IMR-90 (cell line): ENCODE measurements around the gene TUBG2. TPM values are rescaled to one million over a fixed set of nuclear protein-coding genes. Genes with fewer than 3 reads are reported as not detected.

ENCODE experiments used
- ATAC-seq: fragments of 200-7000 bp; cut with Tn5 transposase; 2 replicates; pipeline ENCODE4 v1.9.1; 2020; ENCODE audit warnings: low read depth, mild to moderate bottlenecking, moderate library complexity
- BruUV-seq: library from RNA; stranded (reverse); fragments of 400-500 nt; replicated peaks from 2 replicates; lab custom pipeline; 2021; lab: Mats Ljungman, UMichigan
- CTCF ChIA-PET: fragments of 300-600 bp; formaldehyde crosslinking; extraction: SDS; loops from one replicate; lab custom pipeline; 2021; ENCODE audit warnings: antibody characterized with exemption; lab: Yijun Ruan, JAX
- POLR2A ChIA-PET: fragments of 300-600 bp; sonication (Branson Sonifier 250); formaldehyde crosslinking; loops from one replicate; lab custom pipeline; 2022; ENCODE audit warnings: antibody characterized with exemption; ENCODE audit not compliant: unreplicated experiment; lab: Charles Lee
- DNase-seq: peaks from one replicate; pipeline ENCODE4 v3.0.0; 2013
- H2AFZ ChIP-seq: replicated peaks from 2 replicates; pipeline ENCODE3; 2013; ENCODE audit warnings: low read length, mild to moderate bottlenecking; ENCODE audit not compliant: poor library complexity
- H2AK5ac ChIP-seq: 2 replicates; pipeline ENCODE4 v1.6.1; 2013; ENCODE audit warnings: low read depth, low read length, inconsistent platforms
- H2AK9ac ChIP-seq: replicated peaks from 2 replicates; pipeline ENCODE3; 2013; ENCODE audit warnings: mild to moderate bottlenecking, low read depth, low read length, moderate library complexity; ENCODE audit not compliant: poor library complexity
- H2BK120ac ChIP-seq: 2 replicates; pipeline ENCODE4 v1.6.1; 2013; ENCODE audit warnings: low read depth, low read length, inconsistent platforms
- H2BK15ac ChIP-seq: 3 replicates; pipeline ENCODE4 v1.6.1; 2013; ENCODE audit warnings: low read depth, low read length, inconsistent platforms
- H2BK20ac ChIP-seq: 2 replicates; pipeline ENCODE4 v1.6.1; 2013; ENCODE audit warnings: low read depth, mild to moderate bottlenecking, inconsistent platforms, low read length, moderate library complexity
- H2BK5ac ChIP-seq: 2 replicates; pipeline ENCODE4 v1.6.1; 2013; ENCODE audit warnings: mild to moderate bottlenecking, low read depth, low read length, inconsistent platforms; ENCODE audit not compliant: poor library complexity, severe bottlenecking
- H3K14ac ChIP-seq: replicated peaks from 2 replicates; pipeline ENCODE4 v1.6.1; 2013; ENCODE audit warnings: low read depth, low read length, inconsistent platforms
- H3K18ac ChIP-seq: 2 replicates; pipeline ENCODE4 v1.6.1; 2013; ENCODE audit warnings: low read depth, low read length, control low read depth
- H3K23ac ChIP-seq: 2 replicates; pipeline ENCODE4 v1.6.1; 2013; ENCODE audit warnings: low read depth, low read length, inconsistent platforms
- H3K27ac ChIP-seq: 2 replicates; pipeline ENCODE4 v1.5.1; 2013; ENCODE audit warnings: mild to moderate bottlenecking, control low read depth, low read length; ENCODE audit not compliant: insufficient read depth
- H3K27me3 ChIP-seq: 2 replicates; pipeline ENCODE4 v1.6.1; 2013; ENCODE audit warnings: low read length; ENCODE audit not compliant: control insufficient read depth, insufficient read depth
- H3K36me3 ChIP-seq: 2 replicates; pipeline ENCODE4 v1.6.1; 2013; ENCODE audit warnings: low read length, mixed read lengths; ENCODE audit not compliant: control insufficient read depth, insufficient read depth
- H3K4ac ChIP-seq: 2 replicates; pipeline ENCODE4 v1.6.1; 2013; ENCODE audit warnings: low read depth, low read length, inconsistent platforms
- H3K4me1 ChIP-seq: 2 replicates; pipeline ENCODE4 v1.6.1; 2013; ENCODE audit warnings: low read length, mixed read lengths; ENCODE audit not compliant: control insufficient read depth, insufficient read depth
- H3K4me2 ChIP-seq: 2 replicates; pipeline ENCODE4 v1.6.1; 2013; ENCODE audit warnings: low read depth, mild to moderate bottlenecking, control low read depth, low read length, moderate library complexity
- H3K4me3 ChIP-seq: 2 replicates; pipeline ENCODE4 v1.5.1; 2013; ENCODE audit warnings: low read depth, mild to moderate bottlenecking, control low read depth, low read length, moderate library complexity; ENCODE audit not compliant: insufficient read depth
- H3K56ac ChIP-seq: 2 replicates; pipeline ENCODE4 v1.6.1; 2013; ENCODE audit warnings: low read length, inconsistent platforms; ENCODE audit not compliant: insufficient read depth; ENCODE audit errors: extremely low read depth
- H3K79me1 ChIP-seq, 2 experiments: 2 replicates each; pipeline ENCODE4 v1.6.1; 2013; ENCODE audit warnings: low read length in 2 of 2, inconsistent platforms in 1 of 2, low read depth in 1 of 2
- H3K9ac ChIP-seq: 2 replicates; pipeline ENCODE4 v1.6.1; 2013; ENCODE audit warnings: low read depth, low read length, control low read depth
- H3K9me1 ChIP-seq: 2 replicates; pipeline ENCODE4 v1.6.1; 2013; ENCODE audit warnings: low read length, inconsistent platforms; ENCODE audit not compliant: insufficient read depth
- H3K9me3 ChIP-seq: 2 replicates; pipeline ENCODE4 v1.6.1; 2013; ENCODE audit warnings: low read length; ENCODE audit not compliant: control insufficient read depth, insufficient read depth
- H4K20me1 ChIP-seq: 2 replicates; pipeline ENCODE4 v1.6.1; 2013; ENCODE audit warnings: low read length, inconsistent platforms; ENCODE audit not compliant: insufficient read depth
- H4K5ac ChIP-seq: 2 replicates; pipeline ENCODE4 v1.6.1; 2013; ENCODE audit warnings: mild to moderate bottlenecking, low read depth, low read length, control low read depth
- H4K8ac ChIP-seq, 2 experiments: 2 replicates each; pipeline ENCODE4 v1.6.1; 2013; ENCODE audit warnings: low read depth in 2 of 2, low read length in 2 of 2, control low read depth in 1 of 2, inconsistent platforms in 1 of 2
- H4K91ac ChIP-seq: 2 replicates; pipeline ENCODE4 v1.6.1; 2013; ENCODE audit warnings: low read depth, low read length, inconsistent platforms; ENCODE audit not compliant: insufficient read depth
- BHLHE40 ChIP-seq: fragments of 150-350 bp; IDR thresholded peaks from 2 replicates; pipeline ENCODE4 v1.6.1; 2016; ENCODE audit warnings: mild to moderate bottlenecking, low read depth, low read length
- CEBPB ChIP-seq: IDR thresholded peaks from 2 replicates; pipeline ENCODE4 v1.6.1; 2012; ENCODE audit warnings: low read depth, low read length, improper control_type of control experiment
- CHD1 ChIP-seq: IDR thresholded peaks from 2 replicates; pipeline ENCODE4 v1.6.1; 2012; ENCODE audit warnings: low read depth, low read length, improper control_type of control experiment
- FOS ChIP-seq: fragments of 150-350 bp; IDR thresholded peaks from 2 replicates; pipeline ENCODE4 v1.6.1; 2016; ENCODE audit warnings: low read depth, low read length
- MAFK ChIP-seq: IDR thresholded peaks from 2 replicates; pipeline ENCODE4 v1.6.1; 2012; ENCODE audit warnings: low read depth, low read length, improper control_type of control experiment
- MAZ ChIP-seq: IDR thresholded peaks from 2 replicates; pipeline ENCODE4 v1.6.1; 2012; ENCODE audit warnings: low read depth, mild to moderate bottlenecking, low read length, improper control_type of control experiment, moderate library complexity, borderline replicate concordance
- MXI1 ChIP-seq: IDR thresholded peaks from 2 replicates; pipeline ENCODE4 v1.6.1; 2012; ENCODE audit warnings: low read depth, mild to moderate bottlenecking, low read length, moderate library complexity, borderline replicate concordance
- NFE2L2 ChIP-seq: fragments of 150-350 bp; IDR thresholded peaks from 2 replicates; pipeline ENCODE4 v1.6.1; 2016; ENCODE audit warnings: low read depth, mild to moderate bottlenecking, low read length
- POLR2A ChIP-seq: IDR thresholded peaks from 2 replicates; pipeline ENCODE4 v1.6.1; 2012; ENCODE audit warnings: mild to moderate bottlenecking, low read depth, low read length
- RAD21 ChIP-seq: IDR thresholded peaks from 2 replicates; pipeline ENCODE4 v1.6.1; 2012; ENCODE audit warnings: low read length, improper control_type of control experiment
- RCOR1 ChIP-seq: IDR thresholded peaks from 2 replicates; pipeline ENCODE4 v1.6.1; 2012; ENCODE audit warnings: mild to moderate bottlenecking, low read length, improper control_type of control experiment; ENCODE audit not compliant: insufficient replicate concordance
- RFX5 ChIP-seq: IDR thresholded peaks from 2 replicates; pipeline ENCODE4 v1.8.0; 2012; ENCODE audit warnings: low read depth, mild to moderate bottlenecking, low read length, moderate library complexity
- SMC3 ChIP-seq: fragments of 150-350 bp; IDR thresholded peaks from 2 replicates; pipeline ENCODE4 v1.6.1; 2016; ENCODE audit warnings: low read depth, mild to moderate bottlenecking, antibody characterized with exemption, low read length, moderate library complexity
- WGBS, 2 experiments: methylation state at CpG; one replicate each; pipeline versions ENCODE4 v1.1.5 to v1.1.7; 2013; ENCODE audit warnings: missing lambda C conversion rate in 2 of 2; ENCODE audit not compliant: insufficient read length in 1 of 2; ENCODE audit errors: extremely low coverage in 2 of 2; 5-methylcytosine and 5-hydroxymethylcytosine counted together
- dilution Hi-C: fragments of 300-500 bp; cut with HindIII; formaldehyde crosslinking; loops from one replicate; pipeline ENCODE4 v1.14.3; 2018; ENCODE audit warnings: low sequenced_read_pairs; ENCODE audit not compliant: unreplicated experiment
- in situ Hi-C: fragments of 300-500 bp; cut with MboI; formaldehyde crosslinking; loops from 3 replicates; pipeline ENCODE4 v1.14.3; 2019; ENCODE audit warnings: low sequenced_read_pairs, inconsistent platforms, mixed read lengths
- intact Hi-C: fragments of 100-400 bp; cut with micrococcal nuclease; formaldehyde crosslinking; loops from 2 replicates; pipeline ENCODE4 v1.10.0; 2022
- polyA plus RNA-seq, 3 experiments: library from polyadenylated mRNA; depleted of rRNA; stranded (reverse); fragments of >200 nt; gene quantifications; 2 replicates each; pipeline ENCODE4 v1.2.3, GENCODE V29; 2012; ENCODE audit warnings: low replicate concordance in 1 of 3
- total RNA-seq: library from RNA; depleted of rRNA; stranded (reverse); fragments of >200 nt; gene quantifications from 2 replicates; pipeline ENCODE4 v1.2.3, GENCODE V29; 2012
- TF ChIP-seq, protein P1 (sequence below): fragments of 150-350 bp; IDR thresholded peaks from 2 replicates; pipeline ENCODE4 v1.6.1; 2017; ENCODE audit warnings: mild to moderate bottlenecking, antibody characterized with exemption, low read length, low read depth
- TF ChIP-seq, protein P2 (sequence below): fragments of 150-350 bp; IDR thresholded peaks from 2 replicates; pipeline ENCODE4 v1.6.1; 2016; ENCODE audit warnings: low read depth, mild to moderate bottlenecking, low read length, moderate library complexity, borderline replicate concordance
- TF ChIP-seq, protein P3 (sequence below): conservative IDR thresholded peaks from 2 replicates; pipeline ENCODE4 v1.5.1; 2012; ENCODE audit warnings: mild to moderate bottlenecking, low read depth, low read length, improper control_type of control experiment

TUBG2 gene
- total and polyA plus RNA-seq, 2 of the 4 experiments (the other 2 are of a cell fraction), result 3.6 to 24.6 TPM

DNA sequence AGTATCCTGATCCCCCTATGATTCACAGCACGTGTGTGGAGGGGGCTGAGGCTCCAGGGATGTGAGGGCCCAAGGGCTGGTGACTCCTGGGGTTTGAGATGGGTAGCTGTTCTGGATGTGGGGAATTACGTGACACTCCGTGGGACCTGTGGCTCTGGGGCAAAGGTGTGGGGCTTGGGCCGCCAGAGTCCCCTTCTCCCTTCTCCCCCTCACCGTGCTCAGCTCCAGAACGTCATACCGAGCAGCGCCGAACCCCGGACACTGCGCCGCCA is 10.6 kb downstream of the TUBG2 start:
- peaks cover 21% of the 10 kb centered on the region for H3K4me1 ChIP-seq
- dilution Hi-C loops, result no loop called here
- no peak overlapping the region for H4K5ac ChIP-seq
- H2AK5ac ChIP-seq, result no peak overlapping the region
- no peaks in the 10 kb centered on the region for H3K27me3 ChIP-seq
- peaks cover 12% of the 10 kb centered on the region for H3K9me1 ChIP-seq
- no peak overlapping the region for H3K9ac ChIP-seq
- H3K36me3 ChIP-seq, result peaks cover 68% of the 10 kb centered on the region
- no TSS peak for BruUV-seq
- no peak overlapping the region for H2BK20ac ChIP-seq
- H2BK120ac ChIP-seq, result no peak overlapping the region
- ATAC-seq, result no peak
- TF ChIP-seq FOS (no peak), SMC3 (no peak), RCOR1 (no peak), CEBPB (no peak), MAZ (no peak), RFX5 (no peak), BHLHE40 (no peak), POLR2A (no peak), MXI1 (no peak), MAFK (no peak), NFE2L2 (no peak), RAD21 (no peak), CHD1 (no peak)
- TF ChIP-seq, protein P1, sequence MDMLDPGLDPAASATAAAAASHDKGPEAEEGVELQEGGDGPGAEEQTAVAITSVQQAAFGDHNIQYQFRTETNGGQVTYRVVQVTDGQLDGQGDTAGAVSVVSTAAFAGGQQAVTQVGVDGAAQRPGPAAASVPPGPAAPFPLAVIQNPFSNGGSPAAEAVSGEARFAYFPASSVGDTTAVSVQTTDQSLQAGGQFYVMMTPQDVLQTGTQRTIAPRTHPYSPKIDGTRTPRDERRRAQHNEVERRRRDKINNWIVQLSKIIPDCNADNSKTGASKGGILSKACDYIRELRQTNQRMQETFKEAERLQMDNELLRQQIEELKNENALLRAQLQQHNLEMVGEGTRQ, result no peak
- TF ChIP-seq, protein P2, sequence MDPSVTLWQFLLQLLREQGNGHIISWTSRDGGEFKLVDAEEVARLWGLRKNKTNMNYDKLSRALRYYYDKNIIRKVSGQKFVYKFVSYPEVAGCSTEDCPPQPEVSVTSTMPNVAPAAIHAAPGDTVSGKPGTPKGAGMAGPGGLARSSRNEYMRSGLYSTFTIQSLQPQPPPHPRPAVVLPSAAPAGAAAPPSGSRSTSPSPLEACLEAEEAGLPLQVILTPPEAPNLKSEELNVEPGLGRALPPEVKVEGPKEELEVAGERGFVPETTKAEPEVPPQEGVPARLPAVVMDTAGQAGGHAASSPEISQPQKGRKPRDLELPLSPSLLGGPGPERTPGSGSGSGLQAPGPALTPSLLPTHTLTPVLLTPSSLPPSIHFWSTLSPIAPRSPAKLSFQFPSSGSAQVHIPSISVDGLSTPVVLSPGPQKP, result no peak
- TF ChIP-seq, protein P3, sequence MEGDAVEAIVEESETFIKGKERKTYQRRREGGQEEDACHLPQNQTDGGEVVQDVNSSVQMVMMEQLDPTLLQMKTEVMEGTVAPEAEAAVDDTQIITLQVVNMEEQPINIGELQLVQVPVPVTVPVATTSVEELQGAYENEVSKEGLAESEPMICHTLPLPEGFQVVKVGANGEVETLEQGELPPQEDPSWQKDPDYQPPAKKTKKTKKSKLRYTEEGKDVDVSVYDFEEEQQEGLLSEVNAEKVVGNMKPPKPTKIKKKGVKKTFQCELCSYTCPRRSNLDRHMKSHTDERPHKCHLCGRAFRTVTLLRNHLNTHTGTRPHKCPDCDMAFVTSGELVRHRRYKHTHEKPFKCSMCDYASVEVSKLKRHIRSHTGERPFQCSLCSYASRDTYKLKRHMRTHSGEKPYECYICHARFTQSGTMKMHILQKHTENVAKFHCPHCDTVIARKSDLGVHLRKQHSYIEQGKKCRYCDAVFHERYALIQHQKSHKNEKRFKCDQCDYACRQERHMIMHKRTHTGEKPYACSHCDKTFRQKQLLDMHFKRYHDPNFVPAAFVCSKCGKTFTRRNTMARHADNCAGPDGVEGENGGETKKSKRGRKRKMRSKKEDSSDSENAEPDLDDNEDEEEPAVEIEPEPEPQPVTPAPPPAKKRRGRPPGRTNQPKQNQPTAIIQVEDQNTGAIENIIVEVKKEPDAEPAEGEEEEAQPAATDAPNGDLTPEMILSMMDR, result no peak
- peaks cover 5 to 51% of the 10 kb centered on the region in 2 experiments; a peak in 3 of 4 replicates for H3K79me1 ChIP-seq
- no peak overlapping the region for H4K91ac ChIP-seq
- H3K14ac ChIP-seq, result no peak overlapping the region
- WGBS, 2 experiments, result 85% methylated on average over 5 of the region's 12 CpGs; no CpG with 5 or more reads in 1 of the 2 experiments
- H4K8ac ChIP-seq, result no peak overlapping the region
- no peak overlapping the region for H3K4ac ChIP-seq
- intact Hi-C loops, result no loop called here
- H3K9me3 ChIP-seq, result no peaks in the 10 kb centered on the region
- H3K4me3 ChIP-seq, result no peak overlapping the region
- H2BK5ac ChIP-seq, result no peak overlapping the region
- H3K56ac ChIP-seq, result no peak overlapping the region
- DNase-seq, result no peak
- no peak overlapping the region for H2AFZ ChIP-seq
- ChIA-PET CTCF (no interaction called here), POLR2A (no interaction called here)
- peaks cover 32% of the 10 kb centered on the region for H4K20me1 ChIP-seq
- H3K18ac ChIP-seq, result no peak overlapping the region
- in situ Hi-C loops, result no loop called here
- H2AK9ac ChIP-seq, result no peak overlapping the region
- no peak overlapping the region for H3K27ac ChIP-seq
- no peak overlapping the region for H3K23ac ChIP-seq
- no peak overlapping the region for H3K4me2 ChIP-seq
- no peak overlapping the region for H2BK15ac ChIP-seq
